NCI-H187 (cell line): ENCODE measurements around the gene CYTH1.

Experiments used
- DNase-seq, 2 experiments: peaks; one replicate each; lab custom pipeline; 2025; lab: John Stamatoyannopoulos, UW

The CYTH1 gene

GRCh38 chr17:78804777-78805176, 22.7 kb upstream of the CYTH1 start:
- no peak for DNase-seq

GRCh38 chr17:78803186-78803845, 21.2 kb upstream of the CYTH1 start:
- no peak for DNase-seq

GRCh38 chr17:78802459-78802858, 20.4 kb upstream of the CYTH1 start:
- DNase-seq = no peak

GRCh38 chr17:78802008-78802407, 19.9 kb upstream of the CYTH1 start:
- no peak for DNase-seq

GRCh38 chr17:78800132-78800931, 18.3 kb upstream of the CYTH1 start:
- no peak for DNase-seq

GRCh38 chr17:78798695-78799559, 16.9 kb upstream of the CYTH1 start:
- DNase-seq = no peak

- DNase-seq = no peak
Observed at GRCh38 chr17:78797691-78798585, 15.9 kb upstream of the CYTH1 start.

- no peak for DNase-seq
Observed at GRCh38 chr17:78797213-78797612, 15.1 kb upstream of the CYTH1 start.

GRCh38 chr17:78796517-78796900, 14.4 kb upstream of the CYTH1 start:
- DNase-seq = no peak

- DNase-seq = no peak
Observed at GRCh38 chr17:78795861-78796516, 13.9 kb upstream of the CYTH1 start.

GRCh38 chr17:78794864-78795640, 13.0 kb upstream of the CYTH1 start:
- no peak for DNase-seq

- no peak for DNase-seq
Observed at GRCh38 chr17:78794399-78794798, 12.3 kb upstream of the CYTH1 start.

- no peak for DNase-seq
Observed at GRCh38 chr17:78793968-78794367, 11.9 kb upstream of the CYTH1 start.

- no peak for DNase-seq
Observed at GRCh38 chr17:78793415-78793814, 11.3 kb upstream of the CYTH1 start.

- no peak for DNase-seq
Observed at GRCh38 chr17:78791840-78792709, 10.0 kb upstream of the CYTH1 start.

GRCh38 chr17:78790552-78790951, 8.5 kb upstream of the CYTH1 start:
- DNase-seq = no peak

GRCh38 chr17:78789663-78790181, 7.6 kb upstream of the CYTH1 start:
- DNase-seq = no peak

- no peak for DNase-seq
Observed at GRCh38 chr17:78789149-78789662, 7.1 kb upstream of the CYTH1 start.

- DNase-seq = no peak
Observed at GRCh38 chr17:78788451-78788850, 6.4 kb upstream of the CYTH1 start.
